Lung (tissue), 12 donors: Measurements from ENCODE around the gene C3orf18. TPM values are rescaled to one million over a fixed set of nuclear protein-coding genes. Genes with fewer than 3 reads are reported as not detected.

Experiments used
- ATAC-seq: fragments of 200-7000 bp; cut with Tn5 transposase; one replicate; pipeline ENCODE4 v1.9.1; 2020; ENCODE audit warnings: moderate number of reproducible peaks; ENCODE audit not compliant: insufficient read depth, low FRiP score
- DNase-seq, 3 donors: peaks; one replicate each; pipeline ENCODE4 v3.0.0-alpha.2; 2013 to 2017
- H3K27ac ChIP-seq, 2 donors: one replicate each; pipeline ENCODE4 v1.5.1; 2013; ENCODE audit warnings: mild to moderate bottlenecking in 2 of 2, moderate library complexity in 2 of 2, control low read depth in 1 of 2, inconsistent platforms in 1 of 2, low read depth in 1 of 2, low read length in 1 of 2
- H3K27me3 ChIP-seq, 3 donors: one replicate each; pipeline ENCODE4 v1.5.1; 2013; ENCODE audit warnings: low read length in 2 of 3; ENCODE audit not compliant: control insufficient read depth in 3 of 3, insufficient read depth in 3 of 3
- H3K36me3 ChIP-seq, 4 donors: one replicate each; pipeline ENCODE4 v1.5.1; 2013; ENCODE audit warnings: low read length in 4 of 4, mild to moderate bottlenecking in 1 of 4, moderate library complexity in 1 of 4; ENCODE audit not compliant: control insufficient read depth in 4 of 4, insufficient read depth in 4 of 4
- H3K4me1 ChIP-seq, 5 donors: one replicate each; pipeline ENCODE4 v1.5.1; 2013; ENCODE audit warnings: low read length in 5 of 5, mild to moderate bottlenecking in 2 of 5, moderate library complexity in 1 of 5; ENCODE audit not compliant: control insufficient read depth in 5 of 5, insufficient read depth in 5 of 5
- H3K4me3 ChIP-seq: one replicate; pipeline ENCODE4 v1.5.1; 2013; ENCODE audit warnings: mild to moderate bottlenecking, control low read depth, moderate library complexity
- H3K9ac ChIP-seq, 2 donors: one replicate each; pipeline ENCODE4 v1.5.1; 2013; ENCODE audit warnings: low read length in 2 of 2, control low read depth in 1 of 2; ENCODE audit not compliant: insufficient read depth in 1 of 2
- H3K9me3 ChIP-seq, 4 donors: one replicate each; pipeline ENCODE4 v1.5.1; 2013; ENCODE audit warnings: low read length in 3 of 4, mild to moderate bottlenecking in 1 of 4, moderate library complexity in 1 of 4; ENCODE audit not compliant: control insufficient read depth in 4 of 4, insufficient read depth in 3 of 4
- WGBS, 2 donors: extraction: QIAGEN DNeasy Blood & Tissue Kit; methylation state at CpG; one replicate each; pipeline ENCODE4 v1.1.7; 2013; 5-methylcytosine and 5-hydroxymethylcytosine counted together
- polyA plus RNA-seq, 2 donors: library from polyadenylated mRNA; stranded (reverse); fragments of 200-250 nt; gene quantifications; one replicate each; pipeline ENCODE4 v1.2.1, GENCODE V29; 2013
- total RNA-seq, 2 donors: library from RNA; depleted of rRNA in 1 of 2; stranded (reverse); fragments of >200 nt in 1 of 2; gene quantifications; one replicate each; pipeline ENCODE4 v1.2.1, GENCODE V29; 2014 to 2021
- TF ChIP-seq, protein P1 (sequence below): IDR thresholded peaks from 2 replicates; pipeline ENCODE4 v1.5.1; 2012; ENCODE audit warnings: mild to moderate bottlenecking; ENCODE audit errors: control extremely low read depth, extremely low read depth
- donor health status: control.
- donor health status: control.
- donor health status: Bipolar disorder and iron deficiency.
- donor health status: healthy.
- donor health status: DM: yes; HTN: yes; CAD: no.

The C3orf18 gene
- total and polyA plus RNA-seq, 4 donors: 2.7 to 7.0 (median 4.5) TPM

DNA sequence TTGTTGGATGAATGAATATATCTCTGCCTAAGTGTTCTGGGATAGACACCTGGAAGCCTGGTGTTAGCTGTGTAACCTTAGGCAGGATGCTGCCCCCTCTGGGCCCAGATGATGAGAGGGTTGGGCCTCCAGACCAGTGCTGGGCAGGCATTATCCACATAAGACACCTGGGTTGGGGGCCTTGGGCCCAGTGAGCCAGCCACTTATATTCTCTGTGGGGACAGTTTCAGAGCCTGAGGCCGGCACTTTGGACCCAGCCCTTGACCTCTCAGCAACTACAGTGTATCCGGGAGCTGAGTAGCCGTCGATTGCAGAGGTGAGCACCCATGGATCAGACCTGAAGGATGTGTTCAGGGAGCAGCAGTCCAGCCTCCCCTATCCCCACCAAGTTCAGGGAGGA lies 3.9 kb upstream of the C3orf18 start:
- 84 to 91% methylated on average over 4 of the region's 4 CpGs for WGBS, 2 donors
- no peaks in the 10 kb centered on the region for H3K27me3 ChIP-seq
- peaks cover 0 to 26% (median 13%) of the 10 kb centered on the region in 5 donors for H3K4me1 ChIP-seq
- DNase-seq: no peak
- H3K27ac ChIP-seq: no peak overlapping the region
- no peak for ATAC-seq
- TF ChIP-seq, protein P1, sequence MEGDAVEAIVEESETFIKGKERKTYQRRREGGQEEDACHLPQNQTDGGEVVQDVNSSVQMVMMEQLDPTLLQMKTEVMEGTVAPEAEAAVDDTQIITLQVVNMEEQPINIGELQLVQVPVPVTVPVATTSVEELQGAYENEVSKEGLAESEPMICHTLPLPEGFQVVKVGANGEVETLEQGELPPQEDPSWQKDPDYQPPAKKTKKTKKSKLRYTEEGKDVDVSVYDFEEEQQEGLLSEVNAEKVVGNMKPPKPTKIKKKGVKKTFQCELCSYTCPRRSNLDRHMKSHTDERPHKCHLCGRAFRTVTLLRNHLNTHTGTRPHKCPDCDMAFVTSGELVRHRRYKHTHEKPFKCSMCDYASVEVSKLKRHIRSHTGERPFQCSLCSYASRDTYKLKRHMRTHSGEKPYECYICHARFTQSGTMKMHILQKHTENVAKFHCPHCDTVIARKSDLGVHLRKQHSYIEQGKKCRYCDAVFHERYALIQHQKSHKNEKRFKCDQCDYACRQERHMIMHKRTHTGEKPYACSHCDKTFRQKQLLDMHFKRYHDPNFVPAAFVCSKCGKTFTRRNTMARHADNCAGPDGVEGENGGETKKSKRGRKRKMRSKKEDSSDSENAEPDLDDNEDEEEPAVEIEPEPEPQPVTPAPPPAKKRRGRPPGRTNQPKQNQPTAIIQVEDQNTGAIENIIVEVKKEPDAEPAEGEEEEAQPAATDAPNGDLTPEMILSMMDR: no peak
- peaks cover 0 to 17% (median 6%) of the 10 kb centered on the region in 4 donors for H3K36me3 ChIP-seq
- H3K9ac ChIP-seq: no peak overlapping the region
- H3K9me3 ChIP-seq: no peaks in the 10 kb centered on the region
- H3K4me3 ChIP-seq: no peak overlapping the region

DNA sequence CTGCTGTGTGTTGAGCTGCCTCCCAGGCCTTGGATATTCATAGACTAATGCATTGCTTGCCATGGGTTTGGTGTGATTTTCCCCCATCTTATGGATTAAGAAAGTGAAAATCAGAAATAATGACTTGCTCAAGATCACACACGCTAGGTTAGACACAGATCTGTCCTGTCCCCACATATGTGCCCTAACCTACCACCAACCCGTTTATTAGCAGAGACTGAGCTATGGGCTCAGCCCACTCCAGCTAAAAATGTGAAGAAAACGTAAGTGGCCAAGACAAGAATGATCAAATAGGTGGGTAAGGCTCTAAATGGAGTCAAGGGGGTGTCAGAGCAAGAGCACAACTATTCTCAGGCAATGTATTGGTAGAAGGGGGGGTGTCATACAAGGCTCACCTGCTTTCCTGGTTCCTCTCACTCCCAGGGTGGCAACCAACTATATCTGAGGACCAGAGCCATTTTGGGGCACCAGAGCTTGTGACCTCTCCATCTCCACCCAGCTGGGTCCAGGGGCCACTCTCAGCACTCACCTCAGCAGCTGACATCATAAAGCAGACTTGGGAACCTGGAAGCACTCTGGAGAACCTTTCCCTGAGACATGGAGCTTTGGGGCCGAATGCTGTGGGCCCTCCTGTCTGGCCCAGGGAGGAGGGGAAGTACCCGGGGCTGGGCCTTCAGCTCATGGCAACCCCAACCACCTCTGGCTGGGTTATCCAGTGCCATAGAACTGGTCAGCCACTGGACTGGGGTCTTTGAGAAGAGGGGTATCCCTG lies 3.1 kb upstream of the C3orf18 start:
- ATAC-seq (no peak), DNase-seq (no peak)
- TF ChIP-seq, protein P1: no peak
- H3K27ac ChIP-seq: peak overlapping the region in 1 of 2 donors; percentile 28
- peaks cover 0 to 12% (median 6%) of the 10 kb centered on the region in 4 donors for H3K36me3 ChIP-seq
- H3K9ac ChIP-seq: peak overlapping the region in 1 of 2 donors; percentile 92
- H3K4me1 ChIP-seq: peaks cover 0 to 26% (median 13%) of the 10 kb centered on the region in 5 donors
- H3K4me3 ChIP-seq: no peak overlapping the region
- H3K9me3 ChIP-seq: no peaks in the 10 kb centered on the region
- 84% methylated on average over 5 of the region's 5 CpGs for WGBS, 2 donors
- no peaks in the 10 kb centered on the region for H3K27me3 ChIP-seq

DNA sequence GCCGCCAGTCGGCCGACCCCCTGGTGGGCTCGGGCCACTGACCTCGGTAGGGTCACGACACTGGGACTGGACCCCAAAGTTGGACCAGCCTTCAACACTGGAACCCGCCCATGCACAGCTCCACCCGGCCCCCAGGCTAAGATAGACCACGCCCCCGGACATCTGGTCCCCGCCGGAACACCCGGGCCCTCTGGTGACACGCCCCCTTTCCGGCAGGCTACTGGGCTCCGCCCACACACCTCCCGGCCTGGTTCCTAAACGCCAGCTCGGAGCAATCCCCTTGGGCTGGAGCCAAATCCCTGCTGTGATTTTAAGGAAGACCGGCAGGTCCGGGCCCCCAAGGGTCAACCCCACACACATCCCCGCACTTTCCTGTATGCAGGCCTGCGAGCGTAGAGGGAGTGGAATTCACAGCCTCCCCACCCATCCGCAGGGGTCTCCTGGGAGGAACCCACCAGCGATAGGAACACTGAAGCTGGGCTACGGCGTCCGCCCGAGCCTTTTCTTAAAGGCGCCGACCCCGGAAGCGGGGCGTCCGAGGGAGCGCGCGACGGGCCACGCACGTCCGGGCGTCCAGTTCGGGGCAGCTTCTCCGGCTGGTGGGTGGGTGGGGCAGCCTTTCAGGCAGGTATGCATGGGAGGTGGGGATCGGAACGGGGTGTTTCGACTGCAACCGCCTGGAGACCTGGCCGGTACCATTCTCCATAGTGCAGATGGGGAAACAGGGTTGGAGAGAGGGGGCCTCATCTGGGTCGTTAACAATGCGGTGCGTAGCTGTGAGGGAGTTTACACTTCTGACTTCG lies 1.6 kb upstream of the C3orf18 start, which contains the start of gene HEMK1:
TSS of gene HEMK1 (plus strand) at position 576 of the 803 bp plus-strand sequence. CDS start 1,583 bp downstream, outside the sequence.
- peaks cover 0 to 7% (median 4%) of the 10 kb centered on the region in 4 donors for H3K36me3 ChIP-seq
- H3K27ac ChIP-seq: peak within 1 kb of the TSS; percentile 87 to 95
- DNase-seq: peak; percentile 98
- no peaks in the 10 kb centered on the region for H3K9me3 ChIP-seq
- H3K4me1 ChIP-seq: peaks cover 0 to 26% (median 13%) of the 10 kb centered on the region in 5 donors
- H3K27me3 ChIP-seq: no peaks in the 10 kb centered on the region
- peak within 1 kb of the TSS; percentile 80 for H3K4me3 ChIP-seq
- ATAC-seq: peak; percentile 91
- TF ChIP-seq, protein P1: no peak
- WGBS, 2 donors: 0% methylated on average over 52 to 55 of the region's 55 CpGs
- H3K9ac ChIP-seq: peak within 1 kb of the TSS; percentile 83 to 92
